Stimulated activated CD8-positive, alpha-beta memory T cell treated with anti-CD3 and anti-CD28 coated beads, Interleukin-7, amount 100 ng/mL, for 24 hours (primary cell): ENCODE results near the gene B2M.
"Not testable (repeated sequence)": the region's sequence is repeated elsewhere in the genome, so short reads cannot be mapped to it uniquely, and the experiment has no call there.

Experiments
- DNase-seq: peaks from one replicate; pipeline ENCODE4 v3.0.0-alpha.2; 2020; ENCODE audit warnings: low read depth

B2M gene

DNA sequence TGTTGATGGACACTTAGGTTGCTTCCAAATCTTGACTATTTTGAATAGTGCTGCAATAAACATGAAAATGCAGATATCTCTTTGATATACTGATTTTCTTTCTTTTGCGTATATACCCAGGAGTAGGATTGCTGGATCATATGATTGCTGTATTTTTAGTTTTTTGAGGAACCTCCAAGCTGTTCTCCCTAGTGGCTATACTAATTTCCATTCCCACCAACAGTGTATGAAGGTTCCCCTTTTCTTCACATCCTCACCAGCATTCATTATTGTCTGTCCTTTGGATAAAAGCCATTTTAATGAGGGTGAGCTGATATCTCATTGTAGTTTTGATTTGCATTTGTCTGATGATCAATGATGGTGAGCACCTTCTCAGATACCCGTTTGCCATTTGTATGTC is 12.7 kb upstream of the B2M start:
- DNase-seq = no peak

DNA sequence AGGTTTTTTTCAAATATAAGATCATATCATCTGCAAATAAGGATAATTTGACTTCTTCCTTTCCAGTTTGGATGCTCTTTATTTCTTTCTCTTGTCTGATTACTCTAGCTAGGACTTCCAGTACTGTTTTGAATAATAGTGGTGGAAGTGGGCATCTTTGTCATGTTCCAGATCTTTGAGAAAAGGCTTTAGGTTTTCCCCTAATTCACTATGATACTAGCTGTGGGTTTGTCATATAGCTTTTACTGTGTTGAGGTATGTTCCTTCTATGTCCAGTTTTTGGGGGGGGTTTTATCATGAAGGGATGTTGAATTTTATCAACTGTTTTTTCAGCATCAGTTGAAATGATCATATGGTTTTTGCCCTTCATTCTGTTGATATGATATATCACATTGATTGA is 10.6 kb upstream of the B2M start:
- not testable (repeated sequence) for DNase-seq

GRCh38 chr15:44705986-44706385 is 5.3 kb upstream of the B2M start:
- DNase-seq = no peak

DNA sequence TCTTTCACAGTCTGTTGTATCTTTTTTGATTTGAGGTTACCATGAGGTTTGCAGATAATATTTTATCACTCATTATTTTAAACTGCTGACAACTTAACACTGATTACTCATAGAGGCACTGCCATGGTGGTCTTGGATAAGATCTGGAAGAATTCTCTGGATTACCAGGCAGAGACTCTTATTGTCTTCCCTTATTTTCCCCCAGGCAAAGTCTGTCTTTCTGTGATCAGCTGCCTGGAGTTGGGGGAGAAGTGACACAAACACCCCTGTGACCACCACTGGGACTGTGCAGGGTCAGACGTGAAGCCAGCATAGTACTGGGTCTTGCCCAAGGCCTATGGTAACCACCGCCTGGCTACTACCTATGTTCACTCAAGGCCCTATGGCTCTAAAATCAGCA is 4.9 kb upstream of the B2M start:
- no peak for DNase-seq

DNA sequence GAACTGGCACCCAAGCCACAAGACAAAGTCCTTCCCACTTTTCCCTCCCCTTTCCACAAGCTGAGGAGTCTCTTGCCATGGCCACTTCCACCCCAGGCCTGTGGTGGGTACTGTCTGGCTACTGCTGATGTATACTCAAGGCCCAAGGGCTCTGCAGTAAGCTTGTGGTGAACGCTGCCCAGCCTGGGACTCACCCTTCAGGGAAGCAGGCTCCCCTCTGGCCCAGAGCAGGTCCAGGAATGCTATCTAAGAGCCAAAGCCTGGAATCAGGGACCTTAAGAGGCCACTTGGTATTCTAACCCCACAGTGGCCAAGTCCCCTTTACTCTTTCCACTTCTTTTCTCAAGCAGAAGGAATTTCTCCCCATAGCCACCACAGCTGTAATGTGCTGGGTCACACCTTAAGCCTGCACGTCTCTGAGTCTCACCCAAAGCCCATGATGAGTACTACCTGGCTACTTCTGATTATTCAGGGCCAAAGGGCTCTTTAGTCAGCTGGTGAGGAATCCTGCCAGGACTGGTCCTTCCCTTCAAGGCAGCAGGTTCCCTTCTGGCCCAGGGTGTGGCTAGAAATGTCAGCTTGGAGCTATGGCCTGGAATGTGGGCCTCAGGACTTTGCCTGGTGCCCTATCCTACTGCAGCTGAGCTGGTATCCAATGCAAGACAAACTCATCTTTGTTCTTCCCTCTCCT is 4.2 kb upstream of the B2M start:
- no peak for DNase-seq

DNA sequence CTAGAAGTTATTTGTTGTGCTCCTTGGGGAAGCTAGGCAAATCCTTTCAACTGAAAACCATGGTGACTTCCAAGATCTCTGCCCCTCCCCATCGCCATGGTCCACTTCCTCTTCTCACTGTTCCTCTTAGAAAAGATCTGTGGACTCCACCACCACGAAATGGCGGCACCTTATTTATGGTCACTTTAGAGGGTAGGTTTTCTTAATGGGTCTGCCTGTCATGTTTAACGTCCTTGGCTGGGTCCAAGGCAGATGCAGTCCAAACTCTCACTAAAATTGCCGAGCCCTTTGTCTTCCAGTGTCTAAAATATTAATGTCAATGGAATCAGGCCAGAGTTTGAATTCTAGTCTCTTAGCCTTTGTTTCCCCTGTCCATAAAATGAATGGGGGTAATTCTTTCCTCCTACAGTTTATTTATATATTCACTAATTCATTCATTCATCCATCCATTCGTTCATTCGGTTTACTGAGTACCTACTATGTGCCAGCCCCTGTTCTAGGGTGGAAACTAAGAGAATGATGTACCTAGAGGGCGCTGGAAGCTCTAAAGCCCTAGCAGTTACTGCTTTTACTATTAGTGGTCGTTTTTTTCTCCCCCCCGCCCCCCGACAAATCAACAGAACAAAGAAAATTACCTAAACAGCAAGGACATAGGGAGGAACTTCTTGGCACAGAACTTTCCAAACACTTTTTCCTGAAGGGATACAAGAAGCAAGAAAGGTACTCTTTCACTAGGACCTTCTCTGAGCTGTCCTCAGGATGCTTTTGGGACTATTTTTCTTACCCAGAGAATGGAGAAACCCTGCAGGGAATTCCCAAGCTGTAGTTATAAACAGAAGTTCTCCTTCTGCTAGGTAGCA is 851 bp upstream of the B2M start:
- DNase-seq = no peak

DNA sequence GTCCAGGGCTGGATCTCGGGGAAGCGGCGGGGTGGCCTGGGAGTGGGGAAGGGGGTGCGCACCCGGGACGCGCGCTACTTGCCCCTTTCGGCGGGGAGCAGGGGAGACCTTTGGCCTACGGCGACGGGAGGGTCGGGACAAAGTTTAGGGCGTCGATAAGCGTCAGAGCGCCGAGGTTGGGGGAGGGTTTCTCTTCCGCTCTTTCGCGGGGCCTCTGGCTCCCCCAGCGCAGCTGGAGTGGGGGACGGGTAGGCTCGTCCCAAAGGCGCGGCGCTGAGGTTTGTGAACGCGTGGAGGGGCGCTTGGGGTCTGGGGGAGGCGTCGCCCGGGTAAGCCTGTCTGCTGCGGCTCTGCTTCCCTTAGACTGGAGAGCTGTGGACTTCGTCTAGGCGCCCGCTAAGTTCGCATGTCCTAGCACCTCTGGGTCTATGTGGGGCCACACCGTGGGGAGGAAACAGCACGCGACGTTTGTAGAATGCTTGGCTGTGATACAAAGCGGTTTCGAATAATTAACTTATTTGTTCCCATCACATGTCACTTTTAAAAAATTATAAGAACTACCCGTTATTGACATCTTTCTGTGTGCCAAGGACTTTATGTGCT is 527 bp downstream of the B2M start:
- no peak for DNase-seq

GRCh38 chr15:44712346-44713005 is 1.2 kb downstream of the B2M start:
- DNase-seq = no peak

- no peak for DNase-seq
These were observed 2.0 kb downstream of the B2M start for GRCh38 chr15:44713006-44713966.

- no peak for DNase-seq
These were observed 4.0 kb downstream of the B2M start for GRCh38 chr15:44715142-44715796.

DNA sequence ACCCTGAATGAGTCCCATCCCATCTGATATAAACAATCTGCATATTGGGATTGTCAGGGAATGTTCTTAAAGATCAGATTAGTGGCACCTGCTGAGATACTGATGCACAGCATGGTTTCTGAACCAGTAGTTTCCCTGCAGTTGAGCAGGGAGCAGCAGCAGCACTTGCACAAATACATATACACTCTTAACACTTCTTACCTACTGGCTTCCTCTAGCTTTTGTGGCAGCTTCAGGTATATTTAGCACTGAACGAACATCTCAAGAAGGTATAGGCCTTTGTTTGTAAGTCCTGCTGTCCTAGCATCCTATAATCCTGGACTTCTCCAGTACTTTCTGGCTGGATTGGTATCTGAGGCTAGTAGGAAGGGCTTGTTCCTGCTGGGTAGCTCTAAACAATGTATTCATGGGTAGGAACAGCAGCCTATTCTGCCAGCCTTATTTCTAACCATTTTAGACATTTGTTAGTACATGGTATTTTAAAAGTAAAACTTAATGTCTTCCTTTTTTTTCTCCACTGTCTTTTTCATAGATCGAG is 4.5 kb downstream of the B2M start:
- DNase-seq = no peak

GRCh38 chr15:44716983-44717602 is 5.8 kb downstream of the B2M start:
- no peak for DNase-seq

DNA sequence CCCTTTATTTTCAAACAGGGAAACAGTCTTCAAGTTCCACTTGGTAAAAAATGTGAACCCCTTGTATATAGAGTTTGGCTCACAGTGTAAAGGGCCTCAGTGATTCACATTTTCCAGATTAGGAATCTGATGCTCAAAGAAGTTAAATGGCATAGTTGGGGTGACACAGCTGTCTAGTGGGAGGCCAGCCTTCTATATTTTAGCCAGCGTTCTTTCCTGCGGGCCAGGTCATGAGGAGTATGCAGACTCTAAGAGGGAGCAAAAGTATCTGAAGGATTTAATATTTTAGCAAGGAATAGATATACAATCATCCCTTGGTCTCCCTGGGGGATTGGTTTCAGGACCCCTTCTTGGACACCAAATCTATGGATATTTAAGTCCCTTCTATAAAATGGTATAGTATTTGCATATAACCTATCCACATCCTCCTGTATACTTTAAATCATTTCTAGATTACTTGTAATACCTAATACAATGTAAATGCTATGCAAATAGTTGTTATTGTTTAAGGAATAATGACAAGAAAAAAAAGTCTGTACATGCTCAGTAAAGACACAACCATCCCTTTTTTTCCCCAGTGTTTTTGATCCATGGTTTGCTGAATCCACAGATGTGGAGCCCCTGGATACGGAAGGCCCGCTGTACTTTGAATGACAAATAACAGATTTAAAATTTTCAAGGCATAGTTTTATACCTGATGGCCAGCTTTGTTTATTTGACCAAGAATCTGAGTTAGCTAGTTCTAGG is 7.0 kb downstream of the B2M start:
- no peak for DNase-seq

- no peak for DNase-seq
These were observed 7.6 kb downstream of the B2M start for GRCh38 chr15:44718927-44719292.

- DNase-seq = no peak
These were observed 8.1 kb downstream of the B2M start for GRCh38 chr15:44719293-44719999.

DNA sequence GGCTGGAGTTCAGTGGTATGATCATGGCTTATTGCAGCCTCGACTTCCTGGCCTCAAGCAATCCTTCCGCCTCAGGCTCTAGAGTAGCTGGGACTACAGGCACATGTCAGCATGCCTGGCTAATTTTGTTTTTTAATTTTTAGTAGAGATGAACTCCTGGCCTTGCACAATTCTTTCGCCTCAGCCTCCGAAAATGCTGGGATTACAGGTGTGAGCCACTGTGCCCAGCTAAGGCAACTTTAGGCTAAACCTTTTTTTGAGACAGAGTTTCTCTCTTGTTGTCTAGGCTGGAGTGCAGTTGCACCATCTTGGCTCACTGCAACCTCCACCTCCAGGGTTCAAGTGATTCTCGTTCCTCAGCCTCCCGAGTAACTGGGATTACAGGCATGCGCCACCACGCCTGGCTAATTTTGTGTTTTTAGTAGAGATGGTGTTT is 8.7 kb downstream of the B2M start:
- DNase-seq = not testable (repeated sequence)

DNA sequence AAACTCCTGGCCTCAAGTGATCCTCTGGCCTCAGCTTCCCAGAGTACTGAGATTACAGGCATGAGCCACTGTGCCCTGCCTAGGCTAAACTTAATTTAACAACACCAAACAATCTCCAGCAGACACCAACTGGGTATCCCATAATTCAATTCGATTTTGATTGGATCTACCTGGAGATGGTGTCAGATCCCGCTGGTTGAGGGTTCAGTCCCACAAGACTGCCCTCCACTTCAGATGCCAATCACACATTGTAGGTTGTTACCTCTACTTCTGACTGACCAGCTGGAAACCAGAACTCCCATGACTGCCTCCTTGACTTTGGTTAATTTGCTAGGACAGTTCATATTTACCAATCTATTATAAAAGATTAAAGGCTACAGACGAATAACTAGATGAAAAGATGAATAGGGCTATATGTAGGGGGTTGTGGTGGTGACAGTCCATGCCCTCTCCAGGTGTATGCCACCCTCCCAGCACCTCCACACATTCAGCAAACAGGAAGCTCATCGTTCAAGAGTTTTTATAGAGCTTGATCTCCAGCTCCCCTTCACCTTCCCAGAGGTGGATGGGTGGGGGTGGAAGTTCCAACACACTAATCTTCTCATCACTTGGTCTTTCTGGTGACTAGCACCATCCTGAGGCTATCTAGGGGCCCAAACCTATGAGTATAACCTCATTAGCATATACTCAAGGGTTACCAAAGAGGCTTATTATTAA is 9.3 kb downstream of the B2M start:
- DNase-seq = no peak

DNA sequence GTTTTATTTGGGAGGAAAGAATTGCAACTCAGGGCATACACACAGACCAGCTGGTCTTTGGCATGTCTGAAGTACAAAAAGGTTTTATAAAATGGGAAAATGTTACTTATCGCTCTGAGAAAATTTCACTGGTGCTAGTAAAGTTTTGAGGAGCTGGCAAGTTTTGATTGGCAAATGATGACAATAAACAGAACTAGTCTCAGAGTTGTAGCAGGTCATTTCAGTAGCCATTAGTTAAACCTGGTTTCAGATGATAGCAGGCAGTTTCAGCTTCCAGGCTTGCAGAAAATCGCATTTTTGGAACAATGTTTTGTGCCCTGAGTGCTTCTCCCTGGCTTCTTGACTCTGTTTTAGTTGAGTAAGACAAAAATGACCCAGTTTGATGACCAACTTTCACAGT is 10.7 kb downstream of the B2M start:
- no peak for DNase-seq
